Lower leg skin (tissue), 3 donors: ENCODE measurements around the gene CCDC47.

Experiments
- CTCF ChIP-seq, 3 donors: fragments of 450-650 bp; IDR thresholded peaks; one replicate each; pipeline ENCODE4 v1.5.1; 2016; ENCODE audit warnings: antibody characterized with exemption in 3 of 3, mild to moderate bottlenecking in 3 of 3, moderate library complexity in 2 of 3
- POLR2A ChIP-seq, 2 donors: fragments of 450-650 bp; IDR thresholded peaks; one replicate each; pipeline ENCODE4 v1.6.1; 2016 to 2017; ENCODE audit warnings: antibody characterized with exemption in 2 of 2, mild to moderate bottlenecking in 1 of 2, moderate library complexity in 1 of 2

DNA sequence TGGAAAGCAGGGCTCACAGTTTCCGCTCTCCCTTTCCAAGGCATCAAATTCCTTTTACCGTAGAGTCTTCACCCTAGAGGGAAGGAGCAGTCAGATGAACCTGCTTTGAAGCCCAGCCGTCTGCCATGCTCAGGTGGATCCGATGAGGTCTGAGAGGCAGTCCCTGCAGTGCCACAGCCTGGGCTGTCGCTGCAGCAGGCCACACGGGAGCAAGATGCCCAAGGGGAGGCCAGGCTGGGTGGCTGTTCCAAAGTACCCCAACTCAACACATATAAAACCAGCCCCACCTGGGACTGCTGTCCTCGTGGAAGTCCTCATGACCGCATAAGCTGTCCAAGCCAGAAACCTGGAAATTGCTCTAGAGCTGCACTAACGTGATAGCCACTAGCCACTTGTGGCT is 68.6 kb downstream of the CCDC47 start:
- TF ChIP-seq CTCF (IDR thresholded peaks at IDR 0.05) (no peak), POLR2A (IDR thresholded peaks at IDR 0.05) (no peak)
